ENCODE results near the gene FAM43A.
A peak's percentile ranks its signal among the peaks of the same experiment; 100 is the strongest.

Gene FAM43A, protein sequence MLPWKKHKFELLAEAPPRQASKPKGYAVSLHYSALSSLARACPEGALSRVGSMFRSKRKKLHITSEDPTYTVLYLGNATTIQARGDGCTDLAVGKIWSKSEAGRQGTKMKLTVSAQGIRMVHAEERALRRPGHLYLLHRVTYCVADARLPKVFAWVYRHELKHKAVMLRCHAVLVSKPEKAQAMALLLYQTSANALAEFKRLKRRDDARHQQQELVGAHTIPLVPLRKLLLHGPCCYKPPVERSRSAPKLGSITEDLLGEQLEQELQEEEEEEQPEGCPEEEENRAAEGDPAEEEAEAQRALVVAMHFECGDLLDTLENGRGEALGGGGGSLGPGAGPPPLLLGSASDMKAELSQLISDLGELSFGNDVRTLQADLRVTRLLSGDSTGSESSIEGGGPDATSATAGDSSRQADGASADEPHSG

GRCh38 chr3:194685718-194686413 lies at the start of gene FAM43A:
TSS of gene FAM43A (plus strand) at chr3:194685883. CDS start at chr3:194686827, 944 bp downstream.
- DNase-seq, result peak; percentile 84 to 96

DNA sequence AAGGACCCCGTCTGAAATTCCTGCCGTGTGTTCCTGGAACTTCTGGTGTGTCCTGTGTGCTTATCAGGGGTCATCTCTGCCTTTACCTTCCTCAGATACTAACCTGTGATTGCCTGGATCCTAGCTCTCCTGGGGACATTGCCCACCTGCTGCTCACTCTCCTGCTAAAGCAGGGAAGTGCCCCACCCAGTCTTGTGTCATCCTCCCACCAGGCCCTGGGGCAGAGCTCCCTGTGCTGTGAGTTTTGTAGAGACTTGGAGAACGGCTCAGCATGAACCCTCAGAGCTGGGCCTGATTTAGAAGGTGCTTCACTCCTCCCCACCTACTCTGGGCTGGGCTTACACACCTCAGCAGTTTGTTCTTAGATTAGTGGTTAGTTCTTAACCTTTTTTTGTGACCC lies 48.6 kb upstream of the FAM43A start:
- DNase-seq, result no peak

GRCh38 chr3:194637541-194638400 lies 47.9 kb upstream of the FAM43A start:
- DNase-seq, result no peak

DNA sequence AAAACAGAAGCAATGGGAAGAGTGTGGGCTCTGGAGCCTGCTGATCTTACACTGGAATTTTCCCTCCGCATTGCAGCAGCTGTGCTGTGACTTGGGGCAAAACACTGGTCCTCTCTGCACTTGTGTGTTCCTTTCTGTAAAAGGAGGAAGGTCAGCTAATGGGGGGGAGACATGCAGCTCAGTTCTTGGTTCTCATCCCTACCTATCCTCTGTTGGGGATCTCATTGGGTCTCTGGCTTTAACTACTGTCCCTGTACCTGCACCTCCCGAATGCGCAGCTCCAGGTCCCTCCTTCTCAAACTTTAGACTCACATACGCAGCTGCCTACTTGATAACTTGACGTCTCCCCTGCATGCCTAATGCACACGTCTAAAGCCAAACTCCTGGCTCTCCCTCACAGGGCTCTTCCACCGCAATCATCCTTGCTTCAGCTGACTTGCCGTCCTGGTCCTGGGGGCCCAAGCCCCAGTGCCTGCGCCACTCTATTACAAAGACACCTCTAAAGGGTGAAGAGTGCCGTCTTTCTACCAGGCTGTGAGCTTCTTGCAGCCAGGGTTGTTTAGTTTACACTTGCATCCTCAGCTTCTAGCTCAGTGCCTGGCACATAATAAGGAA lies 46.6 kb upstream of the FAM43A start:
- DNase-seq, result no peak

- no peak for DNase-seq
These were observed 44.9 kb upstream of the FAM43A start for GRCh38 chr3:194640829-194641228.

DNA sequence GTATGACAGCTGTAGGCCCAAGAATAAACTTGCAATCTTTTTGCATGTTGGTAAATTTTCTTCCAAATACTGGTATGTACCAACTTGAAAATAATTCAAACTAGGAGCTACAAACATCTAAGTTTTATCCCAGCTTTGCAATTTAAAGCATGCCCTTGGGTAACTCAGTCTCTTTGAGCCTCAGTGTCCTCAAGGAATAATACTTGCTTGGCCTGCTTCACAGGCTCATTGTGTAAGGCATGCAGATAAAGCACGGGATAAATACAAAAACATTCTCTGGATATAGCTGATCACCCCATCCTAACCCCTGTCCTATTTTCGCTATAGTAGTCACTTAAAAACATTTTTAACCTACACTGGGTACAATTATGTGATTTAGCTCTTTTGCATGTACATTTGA lies 42.9 kb upstream of the FAM43A start:
- no peak for DNase-seq

- DNase-seq, result no peak
These were observed 37.9 kb upstream of the FAM43A start for GRCh38 chr3:194647747-194648146.

GRCh38 chr3:194654443-194654842 lies 31.2 kb upstream of the FAM43A start:
- DNase-seq, result no peak

- no peak for DNase-seq
These were observed 28.2 kb upstream of the FAM43A start for GRCh38 chr3:194657439-194657838.

DNA sequence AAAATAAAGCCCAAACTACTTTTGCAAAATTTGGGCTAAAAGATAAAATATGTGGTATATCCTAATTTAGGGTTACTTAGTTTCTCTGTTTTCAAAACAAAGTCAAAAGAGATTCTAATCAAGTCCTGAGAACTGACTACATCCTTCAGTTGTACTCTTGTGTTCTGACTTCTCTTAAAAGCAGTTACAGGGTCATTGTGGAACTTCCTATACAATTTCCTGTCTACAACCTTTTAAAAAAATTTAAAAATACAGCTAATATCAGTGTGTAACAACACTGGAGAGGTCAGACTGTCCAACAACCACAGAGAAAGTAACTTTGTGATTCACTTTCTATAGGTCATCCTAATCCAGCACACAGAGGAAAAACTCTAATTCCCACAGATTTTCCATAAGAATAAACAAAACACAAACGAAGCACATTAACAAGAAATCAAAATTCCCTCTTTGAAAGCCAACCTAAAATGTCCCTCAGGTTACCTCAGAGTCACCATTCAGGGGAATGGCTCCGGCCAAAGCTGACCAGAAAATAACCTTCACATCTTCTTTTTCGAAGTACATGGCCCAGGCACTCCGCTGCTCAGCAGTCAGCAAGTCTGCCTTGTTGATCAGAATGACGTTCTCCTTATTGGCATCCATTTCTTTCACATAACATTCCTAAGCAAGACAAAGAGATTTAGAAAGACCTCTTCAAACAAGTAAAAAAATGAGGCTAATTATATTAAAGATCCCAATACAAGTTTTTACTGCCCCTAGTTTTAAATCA lies 27.0 kb upstream of the FAM43A start:
- no peak for DNase-seq

- no peak for DNase-seq
These were observed 25.9 kb upstream of the FAM43A start for GRCh38 chr3:194659778-194660177.

DNA sequence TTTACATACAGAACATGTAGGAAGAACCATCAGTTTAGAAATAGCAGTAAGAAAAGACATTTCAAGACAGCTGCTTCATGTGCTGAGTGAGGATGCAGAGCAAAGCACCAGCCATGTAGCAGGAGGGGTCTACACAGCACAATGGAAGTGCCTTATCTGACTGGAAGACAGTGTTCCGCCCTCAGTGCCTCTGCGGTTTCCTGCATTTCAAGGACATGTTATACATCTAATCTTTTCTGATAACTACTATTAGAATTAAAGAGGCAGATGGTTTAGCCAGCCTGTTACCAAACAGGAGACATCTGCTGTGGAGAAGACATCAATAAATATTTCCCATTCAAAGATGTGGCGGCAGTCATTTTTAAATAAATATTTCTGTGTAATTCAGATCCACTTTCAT lies 24.3 kb upstream of the FAM43A start:
- DNase-seq, result no peak

- DNase-seq, result no peak
These were observed 23.7 kb upstream of the FAM43A start for GRCh38 chr3:194661946-194662345.

DNA sequence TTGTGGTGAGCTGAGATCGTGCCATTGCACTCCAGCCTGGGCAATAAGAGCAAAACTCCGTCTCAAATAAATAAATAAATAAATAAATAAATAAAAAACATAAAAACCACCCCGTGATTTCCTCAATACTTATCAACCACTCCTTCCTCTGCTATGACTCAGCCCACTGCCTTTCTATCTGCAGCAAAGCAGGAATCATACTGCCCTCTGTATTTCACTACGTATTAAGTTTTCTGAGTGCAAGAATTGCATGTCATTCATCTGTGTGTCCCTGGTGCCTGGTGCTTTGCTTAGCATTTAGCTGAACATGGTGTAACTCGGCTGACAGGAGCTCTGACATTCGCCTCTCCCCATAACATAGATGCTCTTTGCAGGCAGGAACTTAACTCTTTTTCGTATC lies 20.8 kb upstream of the FAM43A start:
- DNase-seq, result no peak

GRCh38 chr3:194667363-194667762 lies 18.3 kb upstream of the FAM43A start:
- no peak for DNase-seq

DNA sequence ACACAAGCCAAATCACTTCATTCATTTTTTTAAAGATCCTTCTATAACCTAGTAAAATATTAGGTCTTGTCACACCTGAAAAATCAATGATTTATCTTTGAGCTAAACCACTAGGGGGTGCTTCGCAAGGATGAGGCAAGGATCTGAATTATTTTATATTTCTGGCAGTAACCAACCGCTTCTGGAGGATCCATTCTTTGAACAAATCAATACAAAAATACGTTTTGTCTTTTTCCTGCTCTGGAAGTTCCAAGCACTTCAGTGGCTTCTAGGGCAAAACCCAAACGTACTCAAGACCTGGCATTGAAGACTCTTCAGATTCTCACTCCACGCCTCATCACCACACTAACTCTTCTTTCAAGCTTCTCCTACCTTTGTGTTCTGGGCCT lies 14.2 kb upstream of the FAM43A start:
- DNase-seq, result peak in 1 of 2 donors; percentile 47

GRCh38 chr3:194671900-194672808 lies 13.5 kb upstream of the FAM43A start, which contains the start of gene LSG1:
TSS of gene LSG1 (minus strand) at chr3:194672191. CDS start at chr3:194672162, 29 bp downstream.
- peak; percentile 91 to 99 for DNase-seq

DNA sequence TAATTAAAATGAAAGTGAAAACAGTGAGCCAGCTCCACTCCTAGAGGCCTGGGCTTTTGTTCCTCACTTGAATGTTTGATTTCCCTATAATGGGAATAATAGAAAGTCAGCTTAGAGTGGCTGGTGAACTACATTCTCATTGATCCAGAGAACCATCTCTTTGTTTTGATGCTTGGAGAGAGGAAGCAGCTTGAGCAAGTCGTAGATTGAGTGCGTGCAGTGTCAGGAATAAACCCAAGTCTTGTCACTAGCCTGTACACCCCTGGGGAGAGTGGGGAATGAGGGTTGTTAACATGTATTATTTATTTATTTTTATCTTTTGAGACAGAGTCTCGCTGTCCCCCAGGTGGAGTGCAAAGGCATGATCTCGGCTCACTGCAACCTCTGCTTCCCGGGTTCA lies 12.8 kb upstream of the FAM43A start:
- no peak for DNase-seq

DNA sequence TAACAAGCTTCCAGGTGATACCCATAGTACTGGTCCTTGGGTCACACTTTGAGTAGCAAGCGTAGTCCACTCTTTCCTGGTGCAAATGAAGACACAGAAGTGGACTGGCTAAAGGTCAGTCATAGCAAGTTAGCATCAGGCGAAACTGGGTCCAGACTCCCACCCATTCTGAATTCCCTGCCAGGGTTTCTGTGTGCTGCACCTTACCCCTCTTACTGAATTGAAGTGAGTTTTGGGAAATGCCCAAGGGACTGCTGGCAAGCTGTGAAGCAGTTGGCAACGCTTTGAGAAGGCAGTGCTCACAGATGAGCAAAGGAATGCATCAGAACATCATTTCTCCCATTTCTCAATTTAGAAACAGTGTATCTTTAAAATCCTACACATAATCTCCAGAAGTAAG lies 11.9 kb upstream of the FAM43A start:
- DNase-seq, result no peak

DNA sequence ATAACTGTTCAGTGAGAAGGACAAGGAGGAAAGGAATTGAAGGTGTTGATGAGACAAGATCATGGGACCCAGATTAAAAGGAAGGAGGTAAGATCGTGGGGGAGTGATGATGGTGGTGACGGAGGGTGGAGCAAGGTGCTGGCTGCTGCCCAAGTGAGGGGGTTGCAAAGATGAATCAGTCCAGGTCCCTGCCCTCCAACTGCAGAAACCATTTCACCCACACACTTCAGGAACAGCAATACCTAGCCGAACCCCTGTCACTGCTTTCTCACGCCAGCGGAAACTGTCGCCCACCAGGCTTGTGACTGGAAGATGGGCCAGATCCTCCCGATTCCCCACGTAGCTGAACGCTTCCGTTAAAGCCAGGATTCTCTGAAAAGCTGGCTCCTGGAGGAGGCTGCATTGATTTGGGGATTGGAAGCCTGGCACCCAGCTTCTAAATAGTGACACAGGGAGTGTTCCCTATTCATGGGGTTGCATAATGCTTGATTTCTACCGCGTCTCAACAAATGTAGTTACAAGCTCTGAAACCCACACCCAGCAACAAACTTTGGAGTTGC lies 10.5 kb upstream of the FAM43A start:
- no peak for DNase-seq

DNA sequence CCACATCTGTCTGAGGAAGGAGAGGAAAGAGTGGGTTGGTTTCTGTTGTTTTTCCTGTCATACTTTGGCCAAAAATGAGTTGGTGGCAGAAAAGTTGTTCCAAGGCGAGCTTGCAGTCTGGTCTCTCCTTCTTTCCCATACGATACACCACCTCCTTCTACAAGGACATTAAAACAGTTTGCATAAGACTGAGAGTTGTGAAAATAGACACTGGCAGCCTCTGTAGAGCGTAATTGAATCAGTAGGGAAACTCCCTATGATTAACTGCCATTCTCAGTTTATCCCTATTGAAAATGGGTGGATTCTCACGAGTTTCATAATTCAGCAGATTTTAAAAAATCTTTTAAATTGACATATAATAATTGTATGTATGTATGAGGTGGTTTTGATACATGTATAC lies 10.0 kb upstream of the FAM43A start:
- peak; percentile 36 to 65 for DNase-seq

All from inflammatory macrophage treated with lipopolysaccharide for 1 hour (primary cell).